Ishikawa (cell line): ENCODE measurements around the gene USP32.

Source experiments
- EP300 ChIP-seq: IDR thresholded peaks from 2 replicates; pipeline ENCODE4 v1.6.1; 2012; ENCODE audit warnings: borderline replicate concordance
- MAX ChIP-seq: IDR thresholded peaks from 2 replicates; pipeline ENCODE4 v1.6.1; 2012
- REST ChIP-seq: IDR thresholded peaks from 2 replicates; pipeline ENCODE4 v1.6.1; 2012; ENCODE audit warnings: low read depth, mild to moderate bottlenecking
- TAF1 ChIP-seq: IDR thresholded peaks from 2 replicates; pipeline ENCODE4 v1.6.1; 2012; ENCODE audit warnings: low read depth, mild to moderate bottlenecking
- TEAD4 ChIP-seq: IDR thresholded peaks from 2 replicates; pipeline ENCODE4 v1.6.1; 2012
- YY1 ChIP-seq: IDR thresholded peaks from 2 replicates; pipeline ENCODE4 v1.6.1; 2012; ENCODE audit warnings: low read depth

GRCh38 chr17:60138769-60139437 is 253.0 kb downstream of the USP32 start:
- no peak for TF ChIP-seq YY1
- no peak for TF ChIP-seq EP300
- no peak for TF ChIP-seq TEAD4
- no peak for TF ChIP-seq MAX
- no peak for TF ChIP-seq TAF1
- TF ChIP-seq REST, result no peak
